GM19240 (cell line): ENCODE data around the gene NGB.

Source experiments
- DNase-seq: peaks from one replicate; pipeline ENCODE4 v3.0.0; 2011; ENCODE audit warnings: low spot score; ENCODE audit not compliant: insufficient read length

Gene NGB

GRCh38 chr14:77265187-77265515 is 5.9 kb downstream of the NGB start:
- no peak for DNase-seq

GRCh38 chr14:77264466-77265186 is 6.4 kb downstream of the NGB start:
- no peak for DNase-seq

GRCh38 chr14:77260631-77261030 is 10.4 kb downstream of the NGB start:
- DNase-seq: no peak

- DNase-seq: no peak
Measured at GRCh38 chr14:77260199-77260598, 10.8 kb downstream of the NGB start.

- DNase-seq: no peak
Measured at GRCh38 chr14:77259025-77259715, 11.8 kb downstream of the NGB start.

GRCh38 chr14:77258566-77258965 is 12.4 kb downstream of the NGB start:
- no peak for DNase-seq

GRCh38 chr14:77257700-77258099 is 13.3 kb downstream of the NGB start:
- no peak for DNase-seq

- DNase-seq: no peak
Measured at GRCh38 chr14:77256694-77257093, 14.3 kb downstream of the NGB start.

GRCh38 chr14:77253333-77254190 is 17.4 kb downstream of the NGB start:
- no peak for DNase-seq

- DNase-seq: no peak
Measured at GRCh38 chr14:77251870-77252269, 19.1 kb downstream of the NGB start.

- no peak for DNase-seq
Measured at GRCh38 chr14:77250927-77251326, 20.1 kb downstream of the NGB start.

- no peak for DNase-seq
Measured at GRCh38 chr14:77249286-77249685, 21.7 kb downstream of the NGB start.

GRCh38 chr14:77248666-77249065 is 22.3 kb downstream of the NGB start:
- no peak for DNase-seq

- no peak for DNase-seq
Measured at GRCh38 chr14:77246784-77247183, 24.2 kb downstream of the NGB start.

GRCh38 chr14:77245820-77246219 is 25.2 kb downstream of the NGB start:
- DNase-seq: no peak

GRCh38 chr14:77243853-77244252 is 27.2 kb downstream of the NGB start:
- DNase-seq: no peak

GRCh38 chr14:77242752-77243151 is 28.3 kb downstream of the NGB start:
- no peak for DNase-seq

GRCh38 chr14:77241955-77242354 is 29.1 kb downstream of the NGB start:
- DNase-seq: no peak

GRCh38 chr14:77240336-77240915 is 30.6 kb downstream of the NGB start:
- no peak for DNase-seq

GRCh38 chr14:77239412-77239811 is 31.6 kb downstream of the NGB start:
- DNase-seq: no peak

- DNase-seq: no peak
Measured at GRCh38 chr14:77238996-77239395, 32.0 kb downstream of the NGB start.

- DNase-seq: no peak
Measured at GRCh38 chr14:77238356-77238755, 32.6 kb downstream of the NGB start.
